ENCODE measurements around the gene DVL1.

Gene DVL1

GRCh38 chr1:1356796-1357401 lies 7.7 kb upstream of the DVL1 start:
- in situ Hi-C loops (cut with MboI; ENCODE audit: low sequenced_read_pairs): no loop called here

DNA sequence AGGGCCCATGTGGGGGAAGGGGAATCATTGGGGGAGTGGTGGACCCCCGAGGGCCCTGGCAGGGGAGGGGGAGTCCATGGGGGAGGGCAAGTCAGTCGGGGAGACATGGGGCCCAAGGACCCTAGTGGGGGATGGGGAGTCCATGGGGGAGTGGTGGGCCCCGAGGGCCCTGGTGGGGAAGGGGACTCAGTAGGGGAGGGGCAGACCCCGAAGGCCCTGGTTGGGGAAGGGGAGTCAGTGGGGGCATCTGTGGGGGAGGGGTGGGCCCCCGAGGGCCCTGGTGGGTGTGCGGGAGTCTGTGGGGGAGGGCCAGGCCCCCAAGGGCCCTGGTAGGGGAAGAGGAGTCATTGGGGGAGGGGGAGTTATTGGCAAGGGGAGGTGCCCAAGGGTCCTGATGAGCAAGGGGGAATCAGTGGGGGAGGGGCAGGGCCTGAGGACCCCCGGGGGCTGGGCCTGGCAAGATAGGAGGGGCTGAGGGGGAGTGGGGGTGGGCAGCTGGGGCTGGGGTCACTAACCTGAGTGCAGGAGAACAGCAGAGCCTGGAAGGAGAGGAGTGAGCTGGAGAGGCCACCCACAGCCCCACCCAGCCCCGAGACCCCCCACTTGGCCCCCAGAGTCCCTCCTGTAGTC lies 7.1 kb upstream of the DVL1 start:
- in situ Hi-C loops (cut with MboI; ENCODE audit: low sequenced_read_pairs): no loop called here

DNA sequence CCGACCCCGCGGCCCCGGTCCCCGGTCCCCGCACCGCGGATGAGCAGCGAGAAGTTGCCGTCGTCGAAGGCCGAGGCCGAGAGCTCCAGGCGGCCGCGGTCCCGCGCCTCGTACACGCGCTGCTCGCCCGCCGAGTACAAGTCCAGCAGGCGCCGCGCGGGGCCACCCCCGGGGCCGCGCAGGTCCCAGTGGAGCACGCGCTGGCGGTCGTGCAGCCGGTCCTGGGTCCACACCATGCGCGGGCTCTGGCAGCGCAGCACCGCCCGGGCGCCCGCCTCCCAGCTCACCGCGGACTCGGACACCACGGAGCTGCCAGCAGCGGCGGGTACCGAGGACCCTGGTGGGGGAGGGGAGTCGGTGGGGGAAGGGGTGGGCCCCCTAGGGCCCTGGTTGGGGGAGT lies 6.2 kb upstream of the DVL1 start:
- in situ Hi-C loops (cut with MboI; ENCODE audit: low sequenced_read_pairs): no loop called here

GRCh38 chr1:1354271-1355247 lies 5.3 kb upstream of the DVL1 start:
- in situ Hi-C loops (cut with MboI; ENCODE audit: low sequenced_read_pairs): no loop called here

GRCh38 chr1:1353389-1354151 lies 4.4 kb upstream of the DVL1 start:
- in situ Hi-C loops (cut with MboI; ENCODE audit: low sequenced_read_pairs): no loop called here

- in situ Hi-C loops (cut with MboI; ENCODE audit: low sequenced_read_pairs): no loop called here
These were observed 3.7 kb upstream of the DVL1 start for GRCh38 chr1:1352786-1353388.

GRCh38 chr1:1351511-1352427 lies 2.6 kb upstream of the DVL1 start:
- in situ Hi-C loops (cut with MboI; ENCODE audit: low sequenced_read_pairs): no loop called here

DNA sequence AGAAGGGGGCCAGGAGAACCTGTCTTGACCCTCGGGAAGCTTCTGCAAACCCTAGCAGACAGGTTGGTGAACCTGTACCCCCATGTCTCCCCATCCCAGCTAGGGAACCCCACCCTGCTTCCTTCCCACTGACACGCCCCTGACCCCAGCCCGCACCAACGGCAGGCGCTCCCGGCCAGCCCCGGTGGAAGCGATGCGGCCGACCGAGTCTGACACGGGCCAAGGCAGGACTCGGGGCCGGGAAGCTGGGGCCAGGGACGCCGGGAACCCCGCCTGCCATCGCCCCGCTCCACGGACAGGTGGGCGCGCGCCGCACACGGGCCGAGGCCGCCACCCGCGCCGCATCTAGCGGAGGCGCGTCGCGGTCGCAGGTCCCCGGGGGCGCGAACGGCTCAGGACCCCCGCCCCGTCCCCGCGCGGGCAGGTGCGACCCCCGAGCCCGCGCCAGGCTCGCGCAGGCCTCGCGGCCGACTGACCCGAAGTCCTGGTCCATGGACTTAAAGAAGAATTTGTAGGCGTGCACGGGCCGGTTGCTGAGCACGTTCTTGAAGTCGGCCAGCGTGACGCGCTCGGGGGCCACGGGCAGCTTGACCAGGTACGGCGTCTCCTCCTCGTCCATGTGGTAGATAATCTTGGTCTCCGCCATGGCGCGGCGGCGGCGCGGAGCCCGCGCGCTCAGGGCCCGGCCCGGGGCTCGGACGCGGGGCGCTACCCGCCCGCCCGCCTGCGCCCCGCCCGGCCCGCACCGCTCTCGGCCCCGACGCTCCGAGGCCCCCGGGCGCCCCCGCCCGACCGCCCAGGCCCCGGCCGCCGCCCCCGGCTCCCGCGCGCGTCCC lies 580 bp downstream of the DVL1 start:
- in situ Hi-C loops (cut with MboI; ENCODE audit: low sequenced_read_pairs): no loop called here

GRCh38 chr1:1347663-1348419 lies 1.4 kb downstream of the DVL1 start:
- in situ Hi-C loops (cut with MboI; ENCODE audit: low sequenced_read_pairs): no loop called here

DNA sequence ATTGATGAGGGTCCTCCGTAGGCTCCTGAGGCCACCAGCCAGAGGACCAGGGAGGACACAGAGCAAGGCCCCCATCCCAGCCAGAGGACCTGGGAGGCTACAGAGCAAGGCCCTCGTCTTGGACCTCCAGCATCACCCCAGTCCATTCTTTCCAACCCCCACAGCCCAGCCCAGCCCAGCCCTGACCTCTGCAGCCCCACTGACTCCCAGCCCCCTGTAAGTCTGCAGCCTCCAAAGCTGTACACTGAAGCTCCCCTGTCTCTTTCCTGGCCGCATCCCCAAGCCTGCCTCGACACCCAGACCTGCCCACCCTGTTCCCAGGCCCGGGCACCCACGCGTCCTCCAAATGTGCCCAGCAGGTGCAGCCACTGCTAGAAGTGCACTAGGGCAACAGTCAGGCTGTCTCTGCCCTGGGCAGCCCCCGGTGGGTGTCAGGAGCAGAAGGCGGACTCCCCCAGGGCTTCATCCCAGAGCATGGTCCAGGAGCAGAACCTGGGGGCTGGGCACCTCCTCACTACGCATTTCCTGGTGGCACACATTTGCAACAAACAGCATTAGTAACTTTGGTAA lies 2.1 kb downstream of the DVL1 start:
- in situ Hi-C loops (cut with MboI; ENCODE audit: low sequenced_read_pairs): no loop called here

DNA sequence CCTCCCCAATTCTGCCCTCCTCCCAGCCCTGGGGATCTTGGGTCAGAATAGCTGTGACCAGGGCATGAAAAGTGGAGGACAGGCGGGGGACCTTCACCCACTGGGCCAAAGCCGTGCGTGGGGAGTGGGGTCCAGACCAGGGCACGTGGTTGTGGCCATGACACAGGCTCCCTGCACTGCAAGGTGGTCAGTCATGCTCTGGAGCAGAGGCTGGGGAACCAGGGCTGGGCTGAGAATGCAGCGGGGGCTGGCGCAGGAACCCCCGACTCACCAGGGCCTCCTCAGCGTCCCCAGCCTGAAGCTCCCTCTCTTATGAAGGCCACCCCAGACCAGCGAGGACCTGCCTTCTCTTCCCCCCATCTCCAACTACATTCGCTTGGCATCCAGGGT lies 2.7 kb downstream of the DVL1 start:
- in situ Hi-C loops (cut with MboI; ENCODE audit: low sequenced_read_pairs): no loop called here

DNA sequence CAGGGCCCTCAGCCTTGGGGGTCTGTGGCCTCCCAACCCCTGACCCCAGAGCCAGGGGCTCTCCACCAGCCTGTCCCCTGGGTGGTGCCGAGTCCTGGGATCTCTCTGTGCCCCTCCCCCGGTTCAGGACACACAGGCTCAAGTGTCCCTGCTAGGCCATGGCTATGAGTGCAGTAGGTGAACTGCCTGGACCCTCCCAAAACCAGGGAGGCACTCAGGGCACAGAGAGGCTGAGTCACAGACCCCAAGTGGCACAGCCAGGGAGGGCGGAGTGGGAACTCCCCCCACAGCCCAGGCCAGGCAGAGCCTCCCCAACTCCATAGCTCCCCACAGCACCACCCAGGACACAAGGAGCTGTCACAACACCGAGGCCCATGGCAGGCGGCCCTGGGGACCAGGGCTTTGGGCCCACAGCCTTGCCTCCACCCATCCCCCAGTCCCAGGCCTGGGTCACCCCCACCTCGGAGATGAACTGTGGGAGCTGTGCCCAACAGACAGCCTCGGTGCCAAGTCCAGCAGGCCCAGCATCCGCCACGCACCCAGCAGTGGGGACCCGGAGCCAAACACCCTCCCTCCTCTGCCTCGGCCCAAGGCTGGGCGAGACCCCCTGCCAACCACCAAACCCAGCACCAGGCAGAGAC lies 3.2 kb downstream of the DVL1 start:
- in situ Hi-C loops (cut with MboI; ENCODE audit: low sequenced_read_pairs): no loop called here

GRCh38 chr1:1345384-1345783 lies 3.8 kb downstream of the DVL1 start:
- in situ Hi-C loops (cut with MboI; ENCODE audit: low sequenced_read_pairs): no loop called here

GRCh38 chr1:1344655-1345361 lies 4.4 kb downstream of the DVL1 start:
- in situ Hi-C loops (cut with MboI; ENCODE audit: low sequenced_read_pairs): no loop called here

DNA sequence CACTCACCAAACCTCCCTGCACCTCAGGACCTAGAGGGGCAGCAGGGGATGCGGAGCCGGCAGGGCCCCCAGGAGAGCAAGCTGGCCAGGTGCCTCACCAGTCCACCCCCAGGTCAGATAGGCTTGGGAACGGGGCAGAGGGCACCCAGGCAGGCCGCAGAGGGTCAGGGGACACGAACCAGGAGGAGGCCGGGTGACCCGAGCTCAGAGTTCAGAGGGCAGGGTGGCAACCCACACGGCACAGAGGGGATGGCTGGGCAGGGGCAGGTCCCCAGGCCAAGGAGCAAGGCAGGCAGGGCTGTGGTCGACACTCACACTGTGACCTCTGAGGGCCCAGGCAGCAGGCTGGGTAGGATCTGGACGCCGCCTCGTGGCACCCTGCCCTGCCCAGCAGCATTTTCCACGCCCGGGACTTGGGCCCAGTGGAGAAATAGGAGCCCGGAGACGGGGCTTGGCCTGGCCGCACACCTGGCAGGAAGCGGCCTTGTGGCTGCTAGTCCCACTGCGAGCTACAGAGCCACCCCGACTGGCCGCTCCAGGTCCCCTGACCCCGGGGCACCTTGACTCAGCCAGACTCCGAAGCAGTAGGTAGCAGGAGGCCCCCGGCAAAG lies 5.3 kb downstream of the DVL1 start:
- in situ Hi-C loops (cut with MboI; ENCODE audit: low sequenced_read_pairs): no loop called here

GRCh38 chr1:1342584-1343115 lies 6.6 kb downstream of the DVL1 start:
- in situ Hi-C loops (cut with MboI; ENCODE audit: low sequenced_read_pairs): no loop called here

Data from hTERT RPE-1 (cell line).